Esophagus muscularis mucosa (tissue), 4 donors: ENCODE results near the gene SKAP2. TPM values are rescaled to one million over a fixed set of nuclear protein-coding genes. Genes with fewer than 3 reads are reported as not detected.
A peak's percentile ranks its signal among the peaks of the same experiment; 100 is the strongest.

ENCODE experiments used
- DNase-seq: peaks from one replicate; pipeline ENCODE4 v3.0.0-alpha.2; 2017; ENCODE audit errors: extremely low spot score
- H3K27ac ChIP-seq, 4 donors: fragments of 200-600 bp; sonication (generic); replicated peaks in 1 of 4; 1 replicate in 3 of 4; 2 replicates in 1 of 4; pipeline ENCODE4 v1.5.1; 2016 to 2019; ENCODE audit warnings: mild to moderate bottlenecking in 1 of 4
- H3K27me3 ChIP-seq, 4 donors: fragments of 200-600 bp; sonication (generic); one replicate each; pipeline versions ENCODE4 v1.5.1 to v1.6.0; 2016 to 2019
- H3K36me3 ChIP-seq, 4 donors: fragments of 200-600 bp; sonication (generic); one replicate each; pipeline ENCODE4 v1.5.1; 2016 to 2019
- H3K4me1 ChIP-seq, 4 donors: fragments of 200-600 bp; sonication (generic); one replicate each; pipeline ENCODE4 v1.5.1; 2016 to 2019
- H3K4me3 ChIP-seq, 4 donors: fragments of 200-600 bp; sonication (generic); 1 replicate in 2 of 4; 2 replicates in 2 of 4; pipeline ENCODE4 v1.5.1; 2016 to 2019; ENCODE audit warnings: mild to moderate bottlenecking in 4 of 4, moderate library complexity in 1 of 4
- H3K9me3 ChIP-seq, 4 donors: fragments of 200-600 bp; sonication (generic); 1 replicate in 3 of 4; 2 replicates in 1 of 4; pipeline ENCODE4 v1.5.1; 2016 to 2019
- EP300 ChIP-seq: sonication (generic); formaldehyde crosslinking; IDR thresholded peaks from one replicate; pipeline ENCODE4 v1.6.1; 2017; ENCODE audit warnings: antibody characterized with exemption
- POLR2A ChIP-seq: fragments of 450-650 bp; IDR thresholded peaks from one replicate; pipeline ENCODE4 v1.6.1; 2017; ENCODE audit warnings: antibody characterized with exemption, moderate library complexity, mild to moderate bottlenecking, low read depth
- POLR2AphosphoS5 ChIP-seq, 2 donors: sonication (generic); formaldehyde crosslinking; IDR thresholded peaks; one replicate each; pipeline ENCODE4 v1.6.1; 2017; ENCODE audit warnings: antibody characterized with exemption in 2 of 2
- WGBS: methylation state at CpG from one replicate; pipeline ENCODE4 v1.1.5; 2018; 5-methylcytosine and 5-hydroxymethylcytosine counted together
- intact Hi-C: fragments of 100-400 bp; cut with DNase I; formaldehyde crosslinking; loops from one replicate; pipeline ENCODE4 v1.15.1; 2023
- total RNA-seq, 4 donors: library from RNA; depleted of rRNA; stranded (reverse); fragments of >200 nt; gene quantifications; one replicate each; pipeline versions ENCODE4 v1.1.0 to v1.2.1, GENCODE V29; 2016
- TF ChIP-seq, protein P1 (sequence below), 3 experiments: fragments of 200-600 bp in 2 of 3; fragments of 450-650 bp in 1 of 3; sonication (generic) in 2 of 3; IDR thresholded peaks; one replicate each; pipeline ENCODE4 v1.5.1; 2017 to 2019; ENCODE audit warnings: antibody characterized with exemption in 3 of 3, mild to moderate bottlenecking in 2 of 3, moderate library complexity in 1 of 3

The SKAP2 gene
- total RNA-seq, 4 donors from 2014 or later: 44.2 to 47.1 (median 45.1) TPM

DNA sequence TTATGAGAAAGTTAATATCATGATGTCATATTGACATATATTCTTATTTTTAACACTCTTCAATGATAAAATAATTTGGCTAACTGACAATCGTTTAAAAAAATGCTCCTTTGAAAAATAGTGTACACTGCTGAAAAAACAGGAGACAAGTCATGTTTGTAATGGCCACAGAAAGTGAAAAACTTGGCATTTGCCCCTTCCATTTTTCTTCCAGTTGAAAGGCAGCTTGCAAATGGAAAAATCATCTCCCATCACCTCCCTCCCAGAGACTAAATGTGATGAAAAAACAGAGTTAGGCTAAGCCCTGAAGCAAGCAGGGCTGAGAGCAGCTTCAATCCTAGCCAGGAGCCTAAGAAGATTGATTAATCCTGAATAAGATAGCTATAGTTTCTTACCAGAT lies 160.4 kb downstream of the SKAP2 start:
- Histone ChIP-seq H3K4me1 (peaks cover 3 to 37% (median 30%) of the 10 kb centered on the region in 4 donors), H3K9me3 (no peaks in the 10 kb centered on the region), H3K27ac (peak overlapping the region in 3 of 4 donors; percentile 16 to 40 (median 26)), H3K27me3 (no peaks in the 10 kb centered on the region), H3K4me3 (no peak overlapping the region), H3K36me3 (no peaks in the 10 kb centered on the region)
- WGBS: 43% methylated on average over 1 of the region's 1 CpG
- no peak for DNase-seq
- TF ChIP-seq POLR2AphosphoS5 (IDR thresholded peaks at IDR 0.05): no peak
- no peak for TF ChIP-seq POLR2A
- TF ChIP-seq, protein P1, sequence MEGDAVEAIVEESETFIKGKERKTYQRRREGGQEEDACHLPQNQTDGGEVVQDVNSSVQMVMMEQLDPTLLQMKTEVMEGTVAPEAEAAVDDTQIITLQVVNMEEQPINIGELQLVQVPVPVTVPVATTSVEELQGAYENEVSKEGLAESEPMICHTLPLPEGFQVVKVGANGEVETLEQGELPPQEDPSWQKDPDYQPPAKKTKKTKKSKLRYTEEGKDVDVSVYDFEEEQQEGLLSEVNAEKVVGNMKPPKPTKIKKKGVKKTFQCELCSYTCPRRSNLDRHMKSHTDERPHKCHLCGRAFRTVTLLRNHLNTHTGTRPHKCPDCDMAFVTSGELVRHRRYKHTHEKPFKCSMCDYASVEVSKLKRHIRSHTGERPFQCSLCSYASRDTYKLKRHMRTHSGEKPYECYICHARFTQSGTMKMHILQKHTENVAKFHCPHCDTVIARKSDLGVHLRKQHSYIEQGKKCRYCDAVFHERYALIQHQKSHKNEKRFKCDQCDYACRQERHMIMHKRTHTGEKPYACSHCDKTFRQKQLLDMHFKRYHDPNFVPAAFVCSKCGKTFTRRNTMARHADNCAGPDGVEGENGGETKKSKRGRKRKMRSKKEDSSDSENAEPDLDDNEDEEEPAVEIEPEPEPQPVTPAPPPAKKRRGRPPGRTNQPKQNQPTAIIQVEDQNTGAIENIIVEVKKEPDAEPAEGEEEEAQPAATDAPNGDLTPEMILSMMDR (IDR thresholded peaks at IDR 0.05): no peak
- intact Hi-C loops: no loop called here

- no peak for TF ChIP-seq EP300
- no peaks in the 10 kb centered on the region for H3K27me3 ChIP-seq
These were observed 163.5 kb downstream of the SKAP2 start for GRCh38 chr7:26700893-26701292.

GRCh38 chr7:26700386-26700785 lies 164.0 kb downstream of the SKAP2 start:
- H3K4me3 ChIP-seq: no peak overlapping the region
- no peaks in the 10 kb centered on the region for H3K9me3 ChIP-seq
- no peaks in the 10 kb centered on the region for H3K36me3 ChIP-seq
- 97% methylated on average over 5 of the region's 5 CpGs for WGBS
- no peak for DNase-seq
- peaks cover 3 to 23% (median 18%) of the 10 kb centered on the region in 4 donors for H3K4me1 ChIP-seq
- no peaks in the 10 kb centered on the region for H3K27me3 ChIP-seq
- intact Hi-C loops: no loop called here
- TF ChIP-seq, protein P1 (IDR thresholded peaks at IDR 0.05): no peak
- TF ChIP-seq POLR2AphosphoS5 (IDR thresholded peaks at IDR 0.05) (no peak), EP300 (no peak), POLR2A (no peak)
- no peak overlapping the region for H3K27ac ChIP-seq

More at GRCh38 chr7:26700893-26701292, 163.5 kb downstream of the SKAP2 start:
- no peak overlapping the region for H3K27ac ChIP-seq
- no peak overlapping the region for H3K4me3 ChIP-seq
- no peaks in the 10 kb centered on the region for H3K9me3 ChIP-seq
- H3K36me3 ChIP-seq: no peaks in the 10 kb centered on the region
- H3K4me1 ChIP-seq: peaks cover 3 to 25% (median 23%) of the 10 kb centered on the region in 4 donors
- intact Hi-C loops: no loop called here
- no peak for DNase-seq

DNA sequence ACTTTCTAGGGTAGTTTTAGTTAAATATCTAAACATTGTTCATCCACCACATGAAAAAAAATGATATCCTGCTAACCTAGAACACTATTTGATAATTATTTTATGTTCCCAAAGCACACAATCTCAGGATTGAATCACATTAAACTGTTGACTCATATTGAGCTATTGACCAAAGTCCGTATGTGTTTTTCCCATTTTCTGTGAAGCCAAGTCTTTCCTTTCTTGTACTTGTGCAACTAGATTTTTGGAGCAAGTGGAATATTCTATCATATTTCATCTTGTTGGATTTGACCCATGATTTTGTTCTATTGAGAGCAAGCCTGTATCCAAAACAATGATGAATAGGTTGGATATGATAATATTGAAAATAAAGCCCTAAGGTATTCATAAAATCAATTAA lies 164.6 kb downstream of the SKAP2 start:
- no peaks in the 10 kb centered on the region for H3K36me3 ChIP-seq
- H3K27ac ChIP-seq: no peak overlapping the region
- intact Hi-C loops: no loop called here
- no peak overlapping the region for H3K4me3 ChIP-seq
- H3K4me1 ChIP-seq: peaks cover 0 to 17% (median 12%) of the 10 kb centered on the region in 4 donors
- 80% methylated on average over 1 of the region's 1 CpG for WGBS
- no peak for DNase-seq
- no peaks in the 10 kb centered on the region for H3K9me3 ChIP-seq
- H3K27me3 ChIP-seq: no peaks in the 10 kb centered on the region
- TF ChIP-seq POLR2AphosphoS5 (IDR thresholded peaks at IDR 0.05) (no peak), POLR2A (no peak), EP300 (no peak)
- TF ChIP-seq, protein P1 (IDR thresholded peaks at IDR 0.05): no peak

GRCh38 chr7:26698806-26699205 lies 165.6 kb downstream of the SKAP2 start:
- Histone ChIP-seq H3K27ac (no peak overlapping the region), H3K27me3 (no peaks in the 10 kb centered on the region), H3K4me1 (peaks cover 0 to 12% (median 5%) of the 10 kb centered on the region in 4 donors), H3K36me3 (no peaks in the 10 kb centered on the region), H3K9me3 (no peaks in the 10 kb centered on the region), H3K4me3 (no peak overlapping the region)
- intact Hi-C loops: no loop called here
- TF ChIP-seq EP300: no peak
- DNase-seq: no peak
- 92% methylated on average over 3 of the region's 3 CpGs for WGBS

- Histone ChIP-seq H3K27me3 (no peaks in the 10 kb centered on the region), H3K9me3 (no peaks in the 10 kb centered on the region), H3K27ac (no peak overlapping the region), H3K36me3 (no peaks in the 10 kb centered on the region), H3K4me3 (no peak overlapping the region), H3K4me1 (peaks cover 0 to 7% (median 3%) of the 10 kb centered on the region in 4 donors)
- no peak for DNase-seq
- TF ChIP-seq, protein P1 (IDR thresholded peaks at IDR 0.05): no peak
- intact Hi-C loops: no loop called here
- 100% methylated on average over 1 of the region's 1 CpG for WGBS
These were observed 166.2 kb downstream of the SKAP2 start for GRCh38 chr7:26698194-26698593.
